ENCODE data around the gene IRF5.

The IRF5 gene, protein sequence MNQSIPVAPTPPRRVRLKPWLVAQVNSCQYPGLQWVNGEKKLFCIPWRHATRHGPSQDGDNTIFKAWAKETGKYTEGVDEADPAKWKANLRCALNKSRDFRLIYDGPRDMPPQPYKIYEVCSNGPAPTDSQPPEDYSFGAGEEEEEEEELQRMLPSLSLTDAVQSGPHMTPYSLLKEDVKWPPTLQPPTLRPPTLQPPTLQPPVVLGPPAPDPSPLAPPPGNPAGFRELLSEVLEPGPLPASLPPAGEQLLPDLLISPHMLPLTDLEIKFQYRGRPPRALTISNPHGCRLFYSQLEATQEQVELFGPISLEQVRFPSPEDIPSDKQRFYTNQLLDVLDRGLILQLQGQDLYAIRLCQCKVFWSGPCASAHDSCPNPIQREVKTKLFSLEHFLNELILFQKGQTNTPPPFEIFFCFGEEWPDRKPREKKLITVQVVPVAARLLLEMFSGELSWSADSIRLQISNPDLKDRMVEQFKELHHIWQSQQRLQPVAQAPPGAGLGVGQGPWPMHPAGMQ

DNA sequence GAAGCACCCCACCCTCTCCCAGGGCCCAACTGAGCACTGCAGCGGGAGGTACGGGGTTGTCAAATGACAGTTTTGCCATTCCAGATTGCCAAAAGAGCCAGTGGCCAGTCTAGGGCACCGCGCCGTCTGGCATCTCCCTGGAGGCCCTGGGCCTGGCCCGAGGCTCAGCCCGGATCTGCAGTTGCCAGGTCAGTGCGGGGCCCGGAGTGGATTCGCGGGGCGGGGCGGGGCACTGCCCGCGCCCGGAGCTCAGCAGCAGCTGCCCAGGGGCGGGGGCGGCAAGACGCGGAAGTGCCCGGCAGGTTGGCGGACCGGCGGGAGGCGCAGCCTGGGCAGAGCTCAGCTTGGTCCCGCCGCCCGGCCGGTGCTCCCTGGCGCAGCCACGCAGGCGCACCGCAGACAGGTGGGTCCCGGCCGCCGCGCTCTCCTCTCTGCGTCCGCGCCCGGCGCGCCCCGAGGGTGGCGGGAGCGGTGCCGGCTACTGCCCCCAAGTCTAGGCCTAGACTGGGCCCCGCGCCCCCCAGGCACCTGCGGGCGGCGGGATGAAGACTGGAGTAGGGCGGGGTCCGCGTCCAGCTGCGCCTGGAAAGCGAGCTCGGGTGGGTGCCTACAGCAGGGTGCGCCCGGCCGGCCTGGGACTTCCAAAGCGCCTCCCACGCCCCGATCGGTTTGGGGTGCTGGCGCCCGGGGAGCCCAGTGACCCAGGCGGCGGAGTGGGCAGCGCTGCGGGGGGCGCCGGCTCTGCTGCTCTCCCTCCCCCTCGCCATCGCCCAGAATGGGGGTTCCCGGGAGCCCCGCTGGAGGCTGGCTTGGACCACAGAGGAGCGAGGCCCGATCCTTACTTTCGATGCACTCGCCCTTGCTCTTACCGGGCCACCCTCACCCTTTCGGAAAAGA, at the start of gene IRF5:
Gene IRF5 (plus strand): TSS at position 281 of the 897 bp plus-strand sequence. CDS start 4,155 bp downstream, outside the sequence.
- DNase-seq: peak; percentile 10 to 77 (median 77)

DNA sequence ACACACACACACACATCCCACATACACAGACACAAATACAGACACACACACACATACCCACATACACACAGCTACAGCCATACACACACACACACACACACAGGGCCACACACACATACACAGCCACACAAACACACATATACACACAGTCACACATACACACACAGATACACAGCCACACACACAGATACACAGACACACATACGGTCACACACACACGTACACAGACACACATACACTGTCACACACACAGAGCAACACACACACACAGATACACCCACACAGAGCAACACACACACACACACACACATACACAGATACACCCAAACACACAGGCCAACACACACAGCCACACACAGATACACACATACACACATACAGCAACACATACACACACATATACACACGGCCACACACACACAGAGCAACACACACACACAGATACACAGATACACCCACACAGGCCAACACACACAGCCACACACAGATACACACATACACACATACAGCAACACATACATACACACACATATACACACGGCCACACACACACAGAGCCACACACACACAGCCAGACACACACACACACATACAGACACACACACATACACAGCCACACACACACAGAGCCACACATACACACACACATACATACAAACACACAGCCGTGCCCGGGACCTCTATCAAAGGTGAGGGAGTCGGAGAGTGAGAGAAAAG, 49.5 kb upstream of the IRF5 start:
- no peak for DNase-seq

DNA sequence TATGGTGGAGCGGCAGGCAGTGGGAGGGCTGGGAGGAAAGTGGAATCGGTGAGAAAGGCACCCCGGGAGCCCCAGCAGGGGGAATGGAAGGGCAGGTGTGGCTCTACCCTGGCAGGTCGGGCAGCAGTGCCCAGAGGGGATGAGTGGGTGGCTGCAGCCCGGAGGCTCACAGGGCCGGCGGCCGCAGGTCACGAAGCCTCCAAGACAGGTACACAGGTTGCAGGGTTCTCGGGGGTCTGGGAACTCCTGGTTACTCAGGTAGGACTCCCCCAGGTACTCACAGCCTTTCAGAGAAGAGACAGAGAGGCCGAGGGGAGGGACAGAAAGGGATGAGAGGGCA, 49.0 kb upstream of the IRF5 start:
- DNase-seq: peak in 2 of 3 experiments; percentile 69 to 79

DNA sequence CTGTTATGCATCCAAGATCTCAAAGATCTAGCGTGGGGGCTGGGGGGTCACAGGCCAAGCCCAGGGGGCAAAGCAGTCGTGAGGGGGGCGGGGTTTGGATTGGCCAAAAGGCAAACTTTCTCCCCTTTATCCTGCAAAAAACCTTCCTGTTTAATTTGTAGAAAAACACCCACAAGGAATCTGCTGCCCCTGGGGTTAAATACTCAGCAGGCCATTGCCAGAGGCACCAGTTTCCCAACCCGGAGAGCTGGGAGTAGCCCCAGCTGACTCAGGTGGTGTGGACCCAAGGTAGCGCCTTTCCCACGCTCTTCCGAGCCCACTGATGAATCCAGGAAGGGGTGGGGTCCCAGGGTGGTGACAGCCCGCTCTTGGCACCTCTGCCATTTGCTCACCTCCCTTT, 48.6 kb upstream of the IRF5 start:
- peak in 1 of 3 experiments; percentile 48 for DNase-seq

DNA sequence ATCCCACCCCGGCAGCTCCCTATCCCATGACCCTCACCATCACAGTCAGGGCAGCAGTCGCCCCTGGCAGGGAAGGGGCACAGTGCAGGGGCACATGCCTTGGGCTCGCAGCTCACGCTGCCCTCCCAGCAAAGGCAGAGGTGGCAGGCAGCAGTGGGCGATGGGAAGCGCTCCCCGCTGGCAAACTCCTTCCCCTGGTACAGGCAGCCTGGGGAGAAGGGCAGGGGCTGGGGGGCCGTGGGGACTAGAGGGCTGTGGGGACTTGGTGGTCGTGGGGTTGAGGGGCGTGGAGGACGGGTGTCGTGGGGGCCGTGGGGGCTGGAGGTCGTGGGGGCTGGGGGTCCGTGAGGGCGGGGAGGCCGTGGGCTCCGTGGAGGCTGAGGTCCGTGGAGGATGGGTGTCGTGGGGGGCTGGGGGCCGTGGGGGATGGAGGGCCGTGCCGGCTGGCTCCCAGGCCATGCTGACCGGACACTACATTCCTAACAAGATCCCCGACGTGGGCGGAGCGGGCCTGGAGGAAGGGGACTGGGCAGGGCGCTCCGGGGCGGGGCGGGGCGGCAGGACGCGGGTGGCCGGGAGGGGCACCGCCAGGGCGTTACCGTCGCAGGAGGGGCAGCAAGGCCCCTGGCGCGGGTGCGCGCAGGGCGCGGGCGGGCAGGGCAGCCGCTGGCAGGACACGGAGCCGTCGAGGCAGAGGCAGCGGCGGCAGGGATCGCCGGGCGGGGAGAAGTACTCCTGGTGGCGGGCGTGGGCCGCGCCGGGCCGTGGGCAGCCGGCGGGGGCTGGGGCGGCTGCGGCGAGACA, 47.2 kb upstream of the IRF5 start:
- no peak for DNase-seq

DNA sequence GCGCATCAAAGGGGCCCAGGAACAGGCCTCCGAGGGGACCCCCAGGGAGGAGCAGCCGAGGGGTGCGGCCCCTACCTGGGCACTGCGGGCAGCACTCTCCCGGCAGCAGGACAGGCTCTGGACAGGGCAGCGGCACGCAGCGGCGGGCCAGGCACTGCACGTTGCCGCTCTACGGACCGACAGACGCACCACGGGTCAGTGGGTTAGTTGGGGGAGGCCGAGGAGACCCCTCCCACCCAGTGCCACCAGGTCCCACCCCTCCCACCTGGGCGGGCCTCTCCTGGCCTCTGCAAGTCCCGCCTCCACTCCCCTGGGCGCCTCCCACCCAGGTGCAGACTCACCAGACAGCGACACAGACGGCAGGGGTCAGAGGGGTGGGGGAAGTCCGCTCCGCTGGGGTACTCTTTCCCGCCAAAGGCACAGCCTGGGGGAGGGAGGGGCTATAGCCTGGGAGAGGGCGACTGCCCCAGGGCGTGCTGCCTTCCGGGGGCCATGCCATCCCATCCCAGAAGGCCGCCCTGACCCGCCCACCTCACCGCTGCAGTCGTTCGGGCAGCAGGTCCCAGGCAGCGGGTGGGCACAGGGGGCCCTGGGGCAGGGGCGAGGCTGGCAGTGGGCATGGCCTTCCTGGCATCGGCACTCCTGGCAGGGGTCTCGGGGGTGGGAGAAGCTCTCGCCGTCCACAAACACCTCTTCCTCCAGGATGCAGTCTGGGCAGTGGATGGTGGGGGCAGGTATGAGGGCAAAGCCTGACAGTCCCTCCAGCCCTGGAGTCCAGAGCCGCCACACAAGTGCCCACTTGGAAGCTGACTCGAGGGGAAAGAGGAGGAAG, 46.4 kb upstream of the IRF5 start:
- DNase-seq: no peak

DNA sequence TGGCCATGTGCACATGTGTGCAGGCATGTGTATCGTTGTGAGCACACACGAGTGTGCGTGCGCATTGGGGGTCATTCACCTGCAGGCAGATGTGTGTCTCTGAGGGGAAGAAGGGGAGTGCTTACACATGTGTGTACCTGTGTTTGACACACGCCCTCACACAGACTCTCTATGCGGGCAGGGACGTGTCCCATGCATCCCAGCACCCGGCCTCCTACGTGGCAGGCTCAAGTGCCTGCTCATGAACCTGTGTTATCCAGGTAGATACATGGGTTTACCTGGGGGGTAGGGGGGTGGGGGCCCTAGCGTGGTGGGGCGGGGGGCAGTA, 45.8 kb upstream of the IRF5 start:
- no peak for DNase-seq

DNA sequence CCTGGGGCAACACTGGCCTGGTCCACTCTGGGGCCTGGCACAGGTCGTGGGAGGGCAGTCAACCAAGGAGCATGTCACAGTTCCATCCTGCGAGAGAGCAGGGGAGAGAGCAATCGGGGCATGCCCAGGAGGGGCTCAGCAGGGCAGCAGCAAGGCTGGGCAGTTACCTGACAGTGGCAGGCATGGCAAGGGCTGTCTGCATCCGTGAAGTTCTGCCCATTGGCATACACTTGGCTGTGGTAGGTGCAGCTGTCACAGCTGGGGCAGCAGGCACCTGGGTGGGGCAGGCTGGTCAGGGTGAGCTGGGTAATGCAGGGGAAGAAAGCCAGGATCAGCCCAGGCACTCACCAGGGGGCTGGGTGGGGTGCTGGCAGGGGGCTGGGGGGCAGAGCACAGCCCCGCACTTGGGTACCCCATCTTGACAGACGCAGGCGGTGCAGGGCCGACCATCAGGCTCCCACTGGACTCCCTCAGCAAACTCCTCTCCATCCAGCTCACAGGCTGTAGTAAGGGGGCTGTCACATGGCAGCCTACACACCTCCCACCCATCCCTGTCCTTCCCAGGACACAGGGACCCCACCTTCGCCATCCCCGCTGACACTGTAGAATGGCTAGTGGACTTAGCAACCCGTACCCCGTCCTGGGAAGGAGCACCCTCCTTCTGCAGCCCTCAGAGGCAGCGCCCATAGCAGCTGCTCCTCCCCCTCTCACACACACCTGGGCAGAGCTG, 45.0 kb upstream of the IRF5 start:
- no peak for DNase-seq

DNA sequence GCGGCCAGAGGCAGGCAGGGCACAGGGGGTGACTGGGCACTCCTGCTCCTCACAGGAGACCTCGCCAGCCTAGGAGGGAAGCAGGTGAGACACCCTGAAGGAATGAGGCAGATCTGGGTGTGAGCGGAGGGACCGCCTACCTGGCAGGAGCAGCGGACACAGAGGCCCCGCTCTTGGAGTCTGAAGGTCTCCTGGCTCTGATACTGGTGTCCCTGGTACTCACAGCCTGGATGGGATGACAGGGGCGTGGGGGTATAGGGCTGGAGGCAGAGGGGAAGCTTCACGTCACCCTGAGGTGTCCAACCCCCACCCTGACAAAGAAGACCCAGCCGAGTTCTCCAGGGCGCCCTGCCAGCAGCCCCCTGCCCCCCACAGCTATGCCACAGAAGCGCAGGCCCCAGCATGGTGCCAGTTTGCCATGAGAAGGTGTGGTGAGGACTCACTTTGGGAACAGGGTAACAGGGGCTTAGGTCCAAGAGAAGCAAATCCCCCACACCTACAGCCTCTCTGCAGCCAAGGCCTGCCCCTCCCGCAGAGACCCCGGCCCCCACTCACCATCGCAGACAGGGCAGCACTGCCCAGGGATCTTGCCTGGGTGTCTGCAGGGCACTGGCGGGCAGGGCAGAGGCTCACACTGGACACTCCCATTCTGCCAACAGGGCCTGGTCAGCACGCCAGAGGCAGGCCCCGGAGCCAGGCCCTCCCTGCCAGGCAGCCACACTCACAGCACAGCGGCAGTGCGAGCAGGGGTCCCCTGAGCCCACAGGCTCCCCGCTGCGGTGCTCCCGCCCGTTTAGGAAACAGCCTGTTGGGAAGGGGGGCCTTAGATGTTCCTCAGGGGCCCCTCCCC, 44.3 kb upstream of the IRF5 start:
- DNase-seq: no peak

DNA sequence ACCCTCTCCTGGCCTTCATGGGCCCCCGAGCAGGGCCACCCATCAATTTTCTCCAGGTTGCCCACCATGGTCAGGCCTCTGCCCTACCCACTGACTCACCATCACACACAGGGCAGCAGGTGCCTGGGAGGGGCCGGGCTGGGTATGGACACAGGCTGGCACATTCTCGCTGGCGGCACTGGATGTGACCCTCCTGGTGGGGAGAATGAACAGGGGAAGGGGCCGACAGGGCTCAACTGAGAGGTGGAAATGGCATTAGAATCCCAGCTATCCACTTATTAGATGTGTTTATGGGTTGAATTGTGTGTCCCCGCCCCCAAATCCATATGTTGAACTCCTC, 43.7 kb upstream of the IRF5 start:
- DNase-seq: no peak

DNA sequence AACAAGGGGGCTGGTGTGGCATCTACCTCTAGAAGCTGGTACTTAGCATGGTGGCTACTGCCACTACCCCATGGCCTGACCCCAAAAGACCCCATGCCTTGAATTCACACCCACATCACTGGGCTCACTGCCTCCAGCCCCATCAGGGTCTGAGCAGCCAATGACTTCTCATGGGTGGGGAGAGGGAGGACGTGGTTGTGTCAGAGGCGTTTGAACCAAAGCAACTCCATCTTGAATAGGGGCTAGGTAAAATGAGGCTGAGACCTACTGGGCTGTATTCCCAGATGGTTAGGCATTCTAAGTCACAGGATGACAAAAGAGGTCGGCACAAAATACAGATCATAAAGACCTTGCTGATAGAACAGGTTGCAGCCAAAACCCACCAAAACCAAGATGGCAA, 42.4 kb upstream of the IRF5 start:
- DNase-seq: no peak

DNA sequence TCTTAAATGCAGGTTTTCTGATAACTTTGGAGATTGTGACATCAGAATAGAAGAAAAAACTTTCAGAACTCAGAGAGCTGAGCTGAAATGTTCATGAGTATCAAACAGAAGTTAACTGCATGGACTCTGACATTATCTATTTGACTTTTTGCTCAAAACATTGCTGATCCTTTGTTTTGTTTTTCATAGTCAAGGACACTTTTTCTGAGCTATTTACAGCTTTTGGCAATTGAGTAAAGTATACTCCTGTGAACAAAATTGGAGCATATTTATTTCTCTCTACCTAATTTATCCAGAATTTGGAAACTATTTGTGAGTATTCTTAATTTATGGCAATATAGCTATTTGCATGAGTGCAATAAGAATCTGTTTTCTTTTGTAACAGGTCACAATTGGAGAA, 38.3 kb upstream of the IRF5 start:
- no peak for DNase-seq

DNA sequence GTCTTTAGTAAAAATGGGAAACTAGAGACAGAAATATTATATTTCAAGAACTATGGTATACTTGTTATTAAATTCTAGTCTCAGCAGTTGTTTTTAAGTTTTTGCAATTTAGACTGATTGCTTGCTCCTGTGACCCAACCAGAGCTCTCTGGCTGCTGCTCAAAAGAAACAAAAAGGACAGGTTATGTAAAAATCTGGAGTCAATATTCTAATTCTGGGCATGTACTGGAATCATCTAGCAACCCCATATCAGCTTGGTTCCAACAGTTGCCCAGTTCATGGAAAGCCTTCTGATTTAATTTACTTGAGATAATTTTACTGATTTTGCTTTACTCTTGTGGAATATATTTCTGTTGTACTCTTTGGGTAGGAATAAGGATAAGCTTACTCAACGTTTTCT, 37.5 kb upstream of the IRF5 start:
- no peak for DNase-seq

DNA sequence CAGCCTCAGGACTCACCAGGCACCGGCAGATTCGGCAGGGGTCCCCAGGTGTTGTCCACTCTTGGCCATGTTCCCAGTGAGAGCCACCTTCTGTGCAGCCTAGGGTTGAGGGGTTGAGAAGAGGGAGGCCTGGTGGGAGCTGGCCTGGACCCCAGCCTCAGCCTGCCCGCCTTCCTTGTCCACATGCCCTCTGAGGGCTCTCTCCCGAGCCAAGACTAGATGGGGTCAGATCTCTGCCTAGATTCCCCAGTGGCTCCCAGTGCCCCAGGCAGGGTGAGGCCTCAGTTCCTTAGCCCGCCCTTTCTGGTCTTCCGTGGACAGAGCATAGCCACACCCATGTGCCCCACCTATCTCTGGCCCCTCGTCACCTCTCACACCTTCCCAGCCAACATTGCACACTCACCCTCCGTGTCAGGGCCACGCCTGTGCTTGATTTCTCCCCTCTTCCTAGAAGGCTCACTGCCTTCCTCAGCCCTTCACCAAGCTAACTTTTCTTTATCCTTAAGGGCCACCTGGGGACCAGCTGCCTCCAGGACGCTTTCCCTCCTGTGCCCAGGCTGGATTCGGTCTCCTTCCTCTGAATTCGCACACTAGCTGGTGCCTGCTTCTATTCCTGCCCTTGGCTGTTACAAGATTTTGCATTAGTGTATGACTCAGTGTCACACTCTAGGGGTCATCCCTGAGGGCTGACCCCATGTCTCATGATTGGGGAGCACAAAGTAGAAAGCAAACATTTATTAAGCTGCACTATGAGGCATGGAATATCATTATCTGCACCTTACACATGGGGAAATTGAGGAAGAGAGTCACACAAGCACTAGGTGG, 34.8 kb upstream of the IRF5 start:
- no peak for DNase-seq

DNA sequence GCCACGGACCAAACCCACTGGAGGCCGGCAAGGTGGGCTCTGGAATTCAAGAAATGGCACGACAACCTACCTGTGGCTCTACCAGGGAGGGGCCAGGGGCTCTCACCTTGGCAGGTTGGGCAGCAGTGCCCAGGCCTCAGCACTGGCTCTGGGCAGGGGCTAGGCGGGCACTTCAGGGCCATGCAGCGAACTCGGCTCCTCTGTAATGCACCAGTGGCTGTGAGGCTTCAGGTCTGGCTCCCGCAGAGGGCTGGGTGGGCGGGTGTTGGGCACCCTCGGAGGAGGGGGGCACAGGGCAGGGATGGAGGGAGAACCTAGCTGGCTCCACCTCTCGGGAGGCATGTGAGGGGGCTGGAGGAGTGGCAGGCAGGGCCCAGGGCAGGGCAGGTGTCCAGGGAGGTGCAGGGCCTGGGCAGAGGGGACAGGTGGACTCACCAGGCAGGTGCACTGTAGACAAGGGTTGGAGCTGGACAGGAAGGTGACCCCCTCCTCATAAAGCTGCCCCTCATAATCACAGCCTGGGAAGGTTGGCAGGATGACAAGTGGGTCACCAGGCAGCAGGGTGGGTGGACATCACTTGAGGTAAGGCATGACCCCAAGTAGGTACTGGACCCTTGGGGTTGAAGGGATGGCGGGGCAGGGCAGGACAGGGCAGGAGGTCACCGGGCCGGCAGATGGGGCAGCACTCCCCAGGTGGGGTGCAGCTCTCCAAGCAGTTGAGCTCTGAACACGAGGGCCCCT, 33.9 kb upstream of the IRF5 start:
- DNase-seq: no peak

DNA sequence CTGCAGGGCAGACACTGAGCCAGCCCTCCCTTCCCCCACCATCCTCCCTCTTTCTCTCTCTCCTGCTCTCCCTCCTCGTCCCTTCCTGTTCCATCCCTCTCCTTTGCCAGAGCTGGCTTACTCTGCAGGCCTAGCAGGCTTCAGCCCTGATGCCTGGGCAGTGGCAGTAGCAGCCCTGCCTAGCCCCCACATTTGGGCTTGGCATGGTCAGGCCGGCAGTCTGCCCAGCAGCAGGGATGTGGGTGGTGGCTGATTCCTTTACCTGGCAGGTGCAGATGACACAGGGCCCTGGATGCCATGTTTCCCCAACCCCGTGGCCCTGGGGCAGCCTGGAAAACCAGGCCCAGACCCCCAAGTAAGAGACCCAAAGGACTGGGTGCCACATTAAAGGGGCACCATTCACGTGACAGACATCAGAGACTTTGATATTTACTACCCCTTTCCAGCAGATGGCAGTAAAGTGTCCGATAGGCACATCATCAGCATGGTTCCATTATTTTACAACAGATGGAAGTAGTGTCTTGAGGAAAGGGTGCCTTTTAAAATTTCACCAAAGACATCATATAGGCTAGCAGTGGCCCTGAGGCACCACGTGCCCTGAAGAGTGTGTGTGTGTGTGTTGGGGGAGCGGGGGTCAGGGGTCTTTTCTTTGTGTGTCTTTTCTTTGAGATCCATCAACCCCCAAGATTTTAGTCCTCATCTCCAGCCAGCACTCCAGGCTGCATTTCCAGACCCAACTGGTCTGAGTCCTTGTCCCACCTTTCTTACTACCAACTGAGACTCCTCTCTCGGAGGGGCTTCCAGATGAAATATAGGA, 33.1 kb upstream of the IRF5 start:
- peak; percentile 47 to 78 (median 56) for DNase-seq

DNA sequence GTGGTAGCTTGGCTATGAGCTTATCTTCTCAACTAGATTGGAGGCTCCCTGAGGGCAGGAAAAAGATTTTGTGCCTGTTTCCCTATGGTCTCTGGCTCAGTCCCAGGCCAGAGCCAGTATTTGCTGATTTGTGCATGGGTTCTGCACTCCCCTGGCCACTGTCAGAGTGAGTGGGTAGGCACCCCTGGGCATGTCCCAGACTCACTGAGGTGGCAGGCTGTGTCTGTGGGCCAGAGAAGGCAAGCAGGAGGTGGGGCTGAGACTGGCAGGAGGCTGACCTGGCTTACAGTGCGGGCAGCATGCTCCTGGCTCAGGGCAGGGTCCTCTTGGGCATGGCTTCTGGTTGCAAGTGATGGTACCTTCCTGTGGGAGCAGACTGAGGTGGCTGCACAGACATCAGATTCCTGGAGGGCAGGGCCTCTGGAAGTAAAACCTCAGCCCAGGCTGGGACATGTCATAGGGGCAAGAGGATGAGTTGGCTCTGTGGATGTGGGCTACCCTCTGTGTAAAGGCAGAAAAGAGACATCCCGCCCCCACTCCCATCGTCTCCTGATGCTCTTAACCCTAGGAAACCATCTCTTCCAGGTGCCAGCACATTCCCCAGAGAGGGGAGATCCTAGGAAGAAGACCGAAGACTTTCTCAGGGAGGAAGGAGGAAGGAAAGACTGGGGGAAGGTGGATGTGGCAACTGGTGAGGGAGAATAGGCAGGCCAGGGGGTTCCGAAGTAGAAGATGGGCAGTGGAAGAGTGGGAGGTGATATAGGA, 31.5 kb upstream of the IRF5 start:
- no peak for DNase-seq
